Stimulated activated CD8-positive, alpha-beta memory T cell treated with anti-CD3 and anti-CD28 coated beads, Interleukin-15, amount 100 ng/mL, for 24 hours (primary cell): ENCODE measurements around the gene SAMD10.
"Not testable (repeated sequence)": the region's sequence is repeated elsewhere in the genome, so short reads cannot be mapped to it uniquely, and the experiment has no call there.

Experiments used
- DNase-seq: peaks from one replicate; pipeline ENCODE4 v3.0.0-alpha.2; 2020; ENCODE audit warnings: low read depth

Gene SAMD10

GRCh38 chr20:63941282-63942081, 38.0 kb downstream of the SAMD10 start:
- no peak for DNase-seq

- no peak for DNase-seq
Measured at GRCh38 chr20:63940472-63941266, 38.8 kb downstream of the SAMD10 start.

- no peak for DNase-seq
Measured at GRCh38 chr20:63940071-63940471, 39.4 kb downstream of the SAMD10 start.

DNA sequence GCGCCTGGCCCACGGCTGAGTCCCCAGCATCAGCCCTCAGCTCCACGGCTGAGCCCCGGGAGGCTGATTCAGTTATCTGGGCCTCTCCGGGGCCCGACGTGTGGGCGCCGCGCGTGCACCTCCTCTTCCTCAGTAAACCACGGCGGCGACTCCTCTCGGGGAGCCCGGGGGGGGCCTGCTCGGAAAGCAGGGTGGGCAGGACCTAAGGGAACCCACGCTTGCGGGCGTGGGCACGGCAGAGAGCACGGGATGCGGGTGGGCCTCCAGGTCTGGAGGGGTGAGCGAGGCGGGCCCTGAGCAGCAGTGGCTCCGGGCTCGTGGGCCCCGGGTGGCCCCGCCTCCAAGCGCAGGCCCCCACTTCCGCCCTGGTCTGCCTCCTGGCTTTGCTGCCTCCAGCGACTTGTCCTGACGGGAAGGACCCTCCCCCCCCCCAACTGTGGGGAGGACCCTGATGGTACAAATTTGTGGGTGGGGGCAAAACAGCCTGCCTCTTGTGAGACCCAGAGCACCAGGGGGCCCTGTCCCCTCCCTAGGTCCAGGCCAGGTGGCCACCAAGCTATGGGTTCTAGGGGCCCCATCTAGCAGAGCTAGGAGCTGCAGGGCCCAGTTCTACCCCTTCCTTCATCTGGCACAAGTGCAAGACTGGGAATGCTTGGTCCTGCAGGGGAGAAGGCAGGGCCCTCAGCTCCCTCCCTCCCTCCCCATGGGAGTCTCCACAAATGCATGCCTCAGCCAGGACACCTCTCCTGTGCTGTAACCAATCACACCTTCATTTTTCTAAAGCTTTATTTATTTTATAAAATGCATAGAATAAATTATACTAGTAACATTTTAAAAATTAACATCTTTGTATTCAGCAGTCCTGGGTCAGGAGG, 40.1 kb downstream of the SAMD10 start:
- DNase-seq, result no peak

- no peak for DNase-seq
Measured at GRCh38 chr20:63937596-63937995, 41.8 kb downstream of the SAMD10 start.

DNA sequence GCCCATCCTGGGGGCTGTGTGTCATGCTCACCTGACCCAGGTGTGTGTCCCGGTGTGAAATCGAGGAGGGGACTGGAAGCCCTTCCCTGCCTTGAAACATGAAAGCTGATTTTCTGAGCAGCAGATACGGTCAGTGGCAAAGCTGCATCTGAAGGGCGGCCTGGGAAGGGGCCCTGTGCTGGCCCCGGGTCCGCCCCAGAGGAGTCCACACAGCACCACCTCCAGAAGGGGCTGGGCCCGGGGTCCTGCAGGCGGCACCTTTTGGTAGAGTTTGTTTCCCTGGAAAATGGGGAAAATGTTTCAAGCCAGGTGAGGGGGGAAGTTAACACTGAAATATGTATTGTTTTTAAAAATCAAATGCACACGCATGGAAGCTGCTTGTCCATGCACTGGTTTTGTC, 44.0 kb downstream of the SAMD10 start:
- no peak for DNase-seq

DNA sequence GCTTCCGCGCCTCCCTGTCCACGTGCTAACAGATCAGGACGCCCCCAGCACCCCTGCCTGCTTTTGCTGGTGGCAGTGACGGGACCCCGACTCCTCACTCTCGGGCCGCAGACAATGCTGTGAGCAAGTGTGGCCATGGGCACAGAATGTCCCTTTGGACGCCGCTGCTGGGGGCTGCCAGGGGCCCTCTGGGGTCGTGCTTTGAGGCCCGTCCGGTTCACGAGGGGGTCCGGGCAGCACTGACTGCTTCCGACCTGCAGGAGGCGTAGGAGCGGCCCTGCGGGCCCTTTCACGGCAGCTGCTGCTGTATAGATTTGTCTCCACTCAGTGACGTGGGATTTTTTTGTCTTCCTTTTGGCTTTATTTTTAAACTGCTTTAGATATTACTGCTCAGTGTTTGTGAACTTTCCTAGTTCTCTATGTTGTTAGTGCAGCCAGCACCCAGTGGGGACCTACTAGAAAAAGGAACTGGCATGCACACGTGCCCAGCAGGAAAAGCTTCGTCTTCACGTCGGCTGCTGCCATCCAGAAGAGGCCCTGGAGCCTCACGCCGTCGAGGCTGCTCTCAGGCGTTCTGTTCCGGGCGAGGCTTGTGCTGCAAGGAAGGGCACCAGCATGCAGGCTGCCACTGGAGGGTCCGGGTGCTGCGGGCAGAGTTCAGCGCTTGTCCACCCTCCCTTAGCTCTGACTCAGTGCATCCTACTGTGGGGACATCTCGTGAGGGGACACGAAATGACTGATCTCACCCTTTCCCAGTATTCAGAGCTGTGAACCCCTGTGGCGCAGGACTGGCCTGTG, 45.0 kb downstream of the SAMD10 start:
- DNase-seq, result no peak

DNA sequence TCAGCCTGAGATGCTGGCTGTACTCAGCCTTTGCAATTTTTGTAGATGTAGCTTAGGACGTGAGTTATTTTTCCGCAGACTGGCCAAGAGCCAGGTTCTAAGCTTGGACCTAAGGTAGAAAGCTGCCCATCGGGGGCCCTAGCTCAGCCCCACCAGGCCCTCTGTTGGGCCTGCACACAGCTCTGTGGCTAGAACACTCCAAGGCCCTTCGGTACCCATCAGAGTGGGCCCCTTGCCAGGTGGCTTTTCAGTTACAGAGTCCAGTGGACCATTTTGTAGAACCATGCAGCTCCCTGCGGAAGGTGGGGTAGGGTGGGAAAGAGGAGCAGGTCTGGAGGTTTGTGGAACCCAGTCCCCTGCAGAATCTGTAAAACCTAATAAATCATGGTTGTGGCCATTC, 45.8 kb downstream of the SAMD10 start:
- no peak for DNase-seq

DNA sequence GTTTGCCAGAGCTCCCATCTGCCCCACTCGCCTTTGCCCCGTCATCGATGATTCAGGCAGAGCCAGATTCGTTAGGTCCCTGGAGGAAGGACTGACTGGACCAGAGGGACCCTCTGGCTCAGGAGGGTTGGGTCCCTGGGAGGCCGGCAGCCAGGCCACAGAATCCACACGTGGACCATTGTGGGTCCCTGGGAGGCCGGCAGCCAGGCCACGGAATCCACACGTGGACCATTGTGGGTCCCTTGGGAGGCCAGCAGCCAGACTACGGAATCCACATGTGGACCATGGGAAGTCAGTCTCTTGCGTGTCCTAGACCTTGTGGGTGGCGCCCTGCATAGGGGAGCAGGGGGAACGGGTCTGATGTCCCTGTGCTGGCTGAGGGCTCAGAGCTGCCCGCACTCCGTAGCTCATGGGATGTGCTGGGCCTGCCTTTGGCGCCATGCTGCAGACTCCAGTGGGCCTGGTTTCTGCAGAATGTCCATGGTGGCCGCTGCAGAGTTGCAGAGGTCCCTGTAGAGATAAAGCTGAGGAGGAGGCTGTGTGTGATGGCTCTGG, 46.8 kb downstream of the SAMD10 start:
- no peak for DNase-seq

DNA sequence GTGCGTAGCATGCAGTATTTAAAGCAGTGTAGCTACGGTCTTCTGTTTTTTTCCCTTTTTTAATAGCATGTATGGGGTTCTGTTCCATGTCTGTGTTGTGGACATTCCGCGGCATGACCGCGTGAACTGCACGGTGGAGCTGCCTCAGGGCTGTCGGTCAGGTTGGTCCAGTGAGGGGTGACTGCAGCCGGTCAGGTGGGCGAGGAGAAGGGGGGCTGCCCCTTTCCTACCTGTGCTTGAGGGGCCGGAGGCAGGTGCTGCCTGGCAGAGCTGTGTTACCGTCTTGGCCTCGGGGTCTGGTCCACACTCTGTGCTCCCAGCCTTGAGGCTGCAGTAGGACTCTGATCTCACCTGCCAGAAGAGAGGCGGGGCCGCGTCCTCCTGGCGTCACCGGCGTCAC, 47.7 kb downstream of the SAMD10 start:
- DNase-seq, result no peak

GRCh38 chr20:63930971-63931553, 48.4 kb downstream of the SAMD10 start:
- no peak for DNase-seq

- not testable (repeated sequence) for DNase-seq
Measured at GRCh38 chr20:63929473-63929883, 50.0 kb downstream of the SAMD10 start.

GRCh38 chr20:63929071-63929470, 50.4 kb downstream of the SAMD10 start:
- DNase-seq, result no peak

DNA sequence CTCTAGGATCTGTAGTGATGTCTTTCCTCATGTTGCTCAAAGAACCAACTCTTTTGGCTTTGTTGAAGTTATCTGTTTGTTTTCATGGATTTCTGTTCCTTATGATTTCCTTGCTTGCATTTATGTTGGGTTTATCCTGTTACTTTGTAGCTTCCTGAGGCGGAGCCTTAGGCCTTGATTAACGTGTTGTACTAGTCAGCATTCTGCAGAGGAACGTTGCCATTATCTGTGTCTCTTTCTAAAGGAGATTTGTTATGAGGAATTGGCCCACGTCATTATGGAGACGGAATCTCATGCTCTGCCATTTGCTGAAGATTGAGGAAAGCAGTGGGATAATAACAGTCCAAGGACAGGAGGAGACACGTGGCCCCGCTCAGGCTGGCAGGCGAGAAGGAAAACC, 53.1 kb downstream of the SAMD10 start:
- DNase-seq, result no peak

DNA sequence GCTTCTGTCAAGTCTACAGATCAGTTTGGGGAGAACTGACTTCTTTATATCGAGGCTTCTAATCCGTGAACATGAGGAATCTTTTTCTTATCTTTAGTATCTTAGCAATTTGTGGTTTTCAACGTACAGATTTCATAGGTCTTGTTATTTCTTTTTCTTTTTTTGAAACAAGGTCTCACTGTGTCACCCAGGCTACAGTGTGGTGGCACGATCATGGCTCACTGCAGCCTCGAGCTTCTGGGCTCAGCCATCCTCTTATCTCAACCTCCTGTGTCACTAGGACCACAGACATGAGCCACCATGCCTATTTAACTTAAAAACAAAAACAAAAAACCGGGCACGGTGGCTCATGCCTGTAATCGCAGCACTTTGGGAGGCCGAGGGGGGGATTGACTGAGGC, 55.2 kb downstream of the SAMD10 start:
- DNase-seq, result no peak
